GM12878 (cell line): ENCODE measurements around the gene ARL5C. TPM values are rescaled to one million over a fixed set of nuclear protein-coding genes. Genes with fewer than 3 reads are reported as not detected.

Experiments
- ATAC-seq: fragments of 200-7000 bp; cut with Tn5 transposase; 3 replicates; pipeline ENCODE4 v1.9.1; 2020; ENCODE audit warnings: mild to moderate bottlenecking, moderate library complexity
- BruUV-seq: library from RNA; stranded (reverse); fragments of 400-500 nt; replicated peaks from 2 replicates; lab custom pipeline; 2021; lab: Mats Ljungman, UMichigan
- CTCF ChIA-PET: fragments of 300-600 bp; sonication (Branson Sonifier 250); formaldehyde crosslinking; extraction: SDS; loops from one replicate; lab custom pipeline; 2021; ENCODE audit warnings: inconsistent platforms; lab: Yijun Ruan, JAX
- POLR2A ChIA-PET: fragments of 350-600 bp; formaldehyde crosslinking; extraction: SDS; loops from one replicate; lab custom pipeline; 2021; ENCODE audit warnings: inconsistent platforms; lab: Charles Lee
- RAD21 ChIA-PET: fragments of 300-600 bp; sonication (Branson Sonifier 250); formaldehyde crosslinking; loops from one replicate; lab custom pipeline; 2023; ENCODE audit warnings: antibody characterized with exemption; ENCODE audit not compliant: unreplicated experiment; lab: Charles Lee
- SMC1A ChIA-PET: fragments of 300-600 bp; sonication (Branson Sonifier 250); formaldehyde crosslinking; loops from one replicate; lab custom pipeline; 2023; ENCODE audit not compliant: unreplicated experiment, uncharacterized antibody; lab: Charles Lee
- DNase-seq: peaks from one replicate; pipeline ENCODE4 v3.0.0-alpha.2; 2011; ENCODE audit warnings: low read depth, low spot score
- FAIRE-seq: peaks from 3 replicates; lab custom pipeline; 2011; peaks lifted over from hg19 to GRCh38; lab: Jason Lieb, UNC
- H2AFZ ChIP-seq: 2 replicates; pipeline ENCODE4 v1.6.0; 2011; ENCODE audit warnings: low read depth, low read length, control low read depth; ENCODE audit not compliant: control insufficient read depth
- H3K27ac ChIP-seq: 2 replicates; pipeline ENCODE4 v1.5.1; 2011; ENCODE audit warnings: control low read depth; ENCODE audit not compliant: control insufficient read depth, insufficient read depth
- H3K27me3 ChIP-seq, 2 experiments: replicated peaks in 1 of 2; 2 replicates each; pipeline versions ENCODE4 v1.6.0 to v1.6.1; 2011; ENCODE audit warnings: low read length in 1 of 2; ENCODE audit not compliant: control insufficient read depth in 2 of 2, insufficient read depth in 2 of 2
- H3K36me3 ChIP-seq, 2 experiments: 2 replicates each; pipeline ENCODE4 v1.5.1; 2011; ENCODE audit warnings: low read length in 1 of 2; ENCODE audit not compliant: control insufficient read depth in 2 of 2, insufficient read depth in 2 of 2
- H3K4me1 ChIP-seq: 2 replicates; pipeline ENCODE4 v1.6.1; 2011; ENCODE audit warnings: mild to moderate bottlenecking, low read length, moderate library complexity, mixed read lengths; ENCODE audit not compliant: control insufficient read depth, insufficient read depth
- H3K4me2 ChIP-seq: 2 replicates; pipeline ENCODE4 v1.6.0; 2011; ENCODE audit warnings: control low read depth; ENCODE audit not compliant: control insufficient read depth, insufficient read depth
- H3K4me3 ChIP-seq: fragments of 200-600 bp; sonication (generic); 2 replicates; pipeline ENCODE4 v1.5.1; 2016
- H3K79me2 ChIP-seq: 2 replicates; pipeline ENCODE4 v1.6.0; 2011; ENCODE audit warnings: low read length; ENCODE audit not compliant: control insufficient read depth, insufficient read depth
- H3K9ac ChIP-seq: 2 replicates; pipeline ENCODE4 v1.8.0; 2011; ENCODE audit warnings: low read length, control low read depth, mixed read lengths; ENCODE audit not compliant: control insufficient read depth, insufficient read depth
- H3K9me3 ChIP-seq: replicated peaks from 3 replicates; pipeline ENCODE4 v1.5.1; 2011; ENCODE audit warnings: mild to moderate bottlenecking, low read length; ENCODE audit not compliant: control insufficient read depth, insufficient read depth
- H4K20me1 ChIP-seq: 2 replicates; pipeline ENCODE4 v1.6.0; 2011; ENCODE audit not compliant: control insufficient read depth, insufficient read depth
- ATF7 ChIP-seq: fragments of 450-650 bp; IDR thresholded peaks from 2 replicates; pipeline ENCODE4 v1.6.1; 2016; ENCODE audit warnings: low read depth, mild to moderate bottlenecking
- BACH1 ChIP-seq: fragments of 450-650 bp; IDR thresholded peaks from 2 replicates; pipeline ENCODE4 v1.6.1; 2017; ENCODE audit warnings: mild to moderate bottlenecking, borderline replicate concordance
- BCLAF1 ChIP-seq: fragments of 450-650 bp; IDR thresholded peaks from 2 replicates; pipeline ENCODE4 v1.6.1; 2017; ENCODE audit warnings: antibody characterized with exemption, mild to moderate bottlenecking, moderate library complexity
- BHLHE40 ChIP-seq, 2 experiments: fragments of 450-650 bp in 1 of 2; IDR thresholded peaks; 2 replicates each; pipeline ENCODE4 v1.6.1; 2011 to 2017; ENCODE audit warnings: low read depth in 2 of 2, borderline replicate concordance in 1 of 2, improper control_type of control experiment in 1 of 2, low read length in 1 of 2, mild to moderate bottlenecking in 1 of 2
- CHD2 ChIP-seq: IDR thresholded peaks from 2 replicates; pipeline ENCODE4 v1.6.1; 2011; ENCODE audit warnings: low read depth, low read length, improper control_type of control experiment, borderline replicate concordance
- DPF2 ChIP-seq: fragments of 450-650 bp; IDR thresholded peaks from 2 replicates; pipeline ENCODE4 v1.6.1; 2017; ENCODE audit warnings: mild to moderate bottlenecking
- GATAD2B ChIP-seq: fragments of 450-650 bp; conservative IDR thresholded peaks from 2 replicates; pipeline ENCODE4 v1.6.1; 2017; ENCODE audit warnings: low read depth, mild to moderate bottlenecking, moderate library complexity
- IKZF1 ChIP-seq: fragments of 450-650 bp; conservative IDR thresholded peaks from 2 replicates; pipeline ENCODE4 v1.6.1; 2017; ENCODE audit warnings: antibody characterized with exemption, mild to moderate bottlenecking
- IKZF2 ChIP-seq, 2 experiments: fragments of 450-650 bp; IDR thresholded peaks; 2 replicates each; pipeline ENCODE4 v1.6.1; 2017; ENCODE audit warnings: mild to moderate bottlenecking in 2 of 2, moderate library complexity in 2 of 2
- MAX ChIP-seq: IDR thresholded peaks from 2 replicates; pipeline ENCODE4 v1.6.1; 2012; ENCODE audit warnings: low read depth, low read length, improper control_type of control experiment
- MTA2 ChIP-seq: fragments of 450-650 bp; IDR thresholded peaks from 2 replicates; pipeline ENCODE4 v1.6.1; 2016; ENCODE audit warnings: low read depth, mild to moderate bottlenecking, moderate library complexity
- PAX5 ChIP-seq: IDR thresholded peaks from 2 replicates; pipeline ENCODE4 v1.6.1; 2011; ENCODE audit warnings: low read depth, low read length, borderline replicate concordance
- POLR2A ChIP-seq: IDR thresholded peaks from 2 replicates; pipeline ENCODE4 v1.6.1; 2011; ENCODE audit warnings: low read depth, mild to moderate bottlenecking, low read length
- RUNX3 ChIP-seq: IDR thresholded peaks from 2 replicates; pipeline ENCODE4 v1.6.1; 2012; ENCODE audit warnings: low read length, inconsistent platforms
- SIN3A ChIP-seq: IDR thresholded peaks from 2 replicates; pipeline ENCODE4 v1.6.1; 2012; ENCODE audit warnings: low read depth, low read length, improper control_type of control experiment
- SIX5 ChIP-seq: IDR thresholded peaks from 2 replicates; pipeline ENCODE4 v1.6.1; 2011; ENCODE audit warnings: mild to moderate bottlenecking, low read depth, low read length, moderate library complexity; ENCODE audit not compliant: severe bottlenecking
- TCF12 ChIP-seq: IDR thresholded peaks from 2 replicates; pipeline ENCODE4 v1.6.1; 2011; ENCODE audit warnings: low read depth, mild to moderate bottlenecking, low read length
- TCF3 ChIP-seq: IDR thresholded peaks from 2 replicates; pipeline ENCODE4 v1.6.1; 2012; ENCODE audit warnings: low read depth, mild to moderate bottlenecking, low read length, borderline replicate concordance; ENCODE audit not compliant: insufficient read depth
- USF2 ChIP-seq: IDR thresholded peaks from 2 replicates; pipeline ENCODE4 v1.6.1; 2011; ENCODE audit warnings: low read depth, low read length, improper control_type of control experiment, borderline replicate concordance
- WGBS: methylation state at CpG from one replicate; pipeline ENCODE4 v1.1.6; 2016; ENCODE audit warnings: low lambda C conversion rate; ENCODE audit not compliant: insufficient replicate concordance, insufficient coverage; ENCODE audit errors: missing lambda C conversion rate; 5-methylcytosine and 5-hydroxymethylcytosine counted together
- in situ Hi-C: fragments of 300-500 bp; cut with MboI; formaldehyde crosslinking; loops from 9 replicates; pipeline ENCODE4 v1.14.3; 2018; ENCODE audit warnings: mixed read lengths
- intact Hi-C: fragments of 100-400 bp; cut with micrococcal nuclease; formaldehyde crosslinking; loops from one replicate; pipeline ENCODE4 v1.14.2; 2022; ENCODE audit not compliant: unreplicated experiment
- polyA plus RNA-seq, 11 experiments: library from polyadenylated mRNA; depleted of rRNA in 4 of 11; unstranded in 6 of 11; stranded (reverse) in 5 of 11; fragments of >200 nt; fragmentation: Nextera tagmentation in 4 of 11; fragmentation: Illumina TruSeq in 1 of 11; extraction: Ambion mirVana in 4 of 11; extraction: Trizol in 1 of 11; gene quantifications; 1 replicate in 1 of 11; 2 replicates in 10 of 11; pipeline versions ENCODE4 v1.2.1 to v1.2.3, GENCODE V29; 2011 to 2016; ENCODE audit warnings: inconsistent platforms in 2 of 11, missing spikeins in 2 of 11, low read depth in 1 of 11
- total RNA-seq, 4 experiments: library from RNA; depleted of rRNA in 3 of 4; stranded (reverse); fragments of >200 nt in 3 of 4; fragmentation: Illumina TruSeq in 1 of 4; extraction: Trizol in 1 of 4; gene quantifications; 2 replicates each; pipeline versions ENCODE4 v1.2.1 to v1.2.3, GENCODE V29; 2013 to 2021

ARL5C gene
- total and polyA plus RNA-seq, 10 of the 15 experiments (the other 5 are each of a cell fraction or from before 2014, with no cell fraction given): not detected

- Histone ChIP-seq H2AFZ (peak overlapping the region; percentile 76), H3K79me2 (no peaks in the 10 kb centered on the region), H3K27me3 (peaks cover 2 to 3% of the 10 kb centered on the region in 2 experiments; a peak in 1 of 4 replicates), H3K4me3 (no peak overlapping the region), H3K27ac (peak overlapping the region; percentile 9; the same call in 1 of the 2 replicates), H3K9ac (no peak overlapping the region), H3K9me3 (no peaks in the 10 kb centered on the region), H3K4me2 (peak overlapping the region; percentile 85), H3K36me3 (peaks cover 8% of the 10 kb centered on the region in 2 experiments; a peak in 3 of 4 replicates), H4K20me1 (peaks cover 1% of the 10 kb centered on the region; the same call in 1 of the 2 replicates), H3K4me1 (peaks cover 27% of the 10 kb centered on the region)
- in situ Hi-C loops: loop anchor here (5.0 kb wide), 1 partner anchor 33 kb away; no protein-coding TSS in a partner anchor
- ATAC-seq: peak; percentile 79
- RAD21 ChIA-PET: interaction anchor here (0.7 to 6.1 kb wide), 8 partner anchors 9 to 339 kb away, joined by 3 to 160 read pairs (median 8); partner anchors contain the start of gene RPL19
- peak; percentile 96 for FAIRE-seq
- POLR2A ChIA-PET: interaction anchor here (0.5 to 2.7 kb wide), 5 partner anchors 9 to 1759 kb away, joined by 3 to 11 read pairs (median 4); partner anchors contain the start of gene RPL19
- WGBS: 1% methylated on average over 8 of the region's 8 CpGs
- SMC1A ChIA-PET: interaction anchor here (0.6 to 5.0 kb wide), 9 partner anchors 10 to 226 kb away, joined by 3 to 76 read pairs (median 5); partner anchors contain the start of genes CACNB1 and RPL19
- CTCF ChIA-PET: interaction anchor here (0.6 to 10.9 kb wide), 8 partner anchors 9 to 339 kb away, joined by 3 to 658 read pairs (median 8); partner anchors contain the start of gene RPL19
- intact Hi-C loops: no loop called here
- no TSS peak for BruUV-seq
- no peak for DNase-seq
- TF ChIP-seq TCF12 (peak; percentile 99), TCF3 (peak; percentile 99), MAX (peak; percentile 28; the same call in 1 of the 2 replicates), DPF2 (0 out of 2 replicates have a peak, but pooled peaks have one; percentile 11), SIX5 (no peak), RUNX3 (0 out of 2 replicates have a peak, but pooled peaks have one; percentile 7), ATF7 (no peak), CHD2 (peak; percentile 85), BCLAF1 (no peak), IKZF2 (IDR thresholded peaks at IDR 0.05) (peak in 1 of 2 experiments; percentile 21; a peak in 1 of 4 replicates), POLR2A (0 out of 2 replicates have a peak, but pooled peaks have one; percentile 22), GATAD2B (no peak; the same call in 1 of the 2 replicates), SIN3A (peak; percentile 68), MTA2 (peak; percentile 8; the same call in 1 of the 2 replicates), IKZF1 (peak; percentile 17; the same call in 1 of the 2 replicates), PAX5 (peak; percentile 96), USF2 (no peak), BACH1 (peak; percentile 24; the same call in 1 of the 2 replicates), BHLHE40 (IDR thresholded peaks at IDR 0.05; ENCODE audit: borderline replicate concordance in 1 of 2, low read depth in 2 of 2, low read length in 1 of 2) (peak in 1 of 2 experiments; percentile 61; a peak in 2 of 4 replicates)
Measured at GRCh38 chr17:39208893-39209292, 42.9 kb upstream of the ARL5C start.
